Erythroblast (primary cell): Measurements from ENCODE around the gene PHKG2.

ENCODE experiments used
- GATA1 ChIP-seq: IDR thresholded peaks from 2 replicates; pipeline ENCODE4 v1.6.1; 2011; ENCODE audit warnings: low read depth, mild to moderate bottlenecking, control low read depth, low read length, moderate library complexity
- POLR2A ChIP-seq: IDR thresholded peaks from 2 replicates; pipeline ENCODE4 v1.6.1; 2011; ENCODE audit warnings: mild to moderate bottlenecking, low read length

DNA sequence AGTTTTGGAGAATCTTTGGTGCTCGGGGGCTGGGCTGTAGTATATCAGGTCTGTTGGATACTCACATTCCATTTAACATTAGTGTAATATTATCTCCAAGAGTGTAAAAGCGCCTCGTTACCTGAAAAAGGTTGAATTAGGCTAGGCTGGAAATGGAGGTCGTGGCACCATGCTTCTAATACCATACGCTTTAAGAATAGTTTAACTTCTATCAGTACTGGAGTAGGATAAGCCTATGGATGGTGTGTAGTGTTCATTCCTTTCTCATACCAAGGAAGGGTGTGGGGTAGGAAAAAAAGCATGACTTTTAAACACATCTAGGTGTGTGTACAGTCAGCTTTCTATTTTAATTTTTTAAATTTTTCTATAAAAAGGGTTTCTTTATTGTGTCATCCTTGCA is 47.3 kb upstream of the PHKG2 start:
- TF ChIP-seq POLR2A = no peak
- no peak for TF ChIP-seq GATA1
